ENCODE data around the gene ITPKB. TPM values are rescaled to one million over a fixed set of nuclear protein-coding genes. Genes with fewer than 3 reads are reported as not detected.

The ITPKB gene
- total RNA-seq, 4 donors from 2014 or later, result 29.7 to 117 (median 44.9) TPM

DNA sequence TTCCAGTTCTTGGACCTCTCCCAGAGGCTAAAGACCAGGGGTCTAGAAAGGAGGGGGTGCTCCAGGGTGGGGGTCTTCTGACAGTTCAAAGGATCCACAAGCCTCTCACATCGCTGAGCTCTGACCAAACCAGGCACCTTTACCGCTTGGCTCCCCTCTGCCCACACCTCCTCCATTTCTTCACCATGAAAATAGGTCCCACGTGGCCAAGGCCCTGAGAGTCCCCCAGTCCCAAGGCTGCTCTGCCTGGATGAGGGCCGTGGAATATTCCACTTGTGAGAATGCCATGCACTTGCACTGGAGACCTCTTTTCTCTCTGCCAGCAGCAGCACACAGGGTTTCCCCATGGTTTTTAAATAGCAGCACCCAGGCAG lies 87.4 kb downstream of the ITPKB start:
- Histone ChIP-seq H3K36me3 (no peaks in the 10 kb centered on the region), H3K27ac (no peak overlapping the region), H3K27me3 (no peaks in the 10 kb centered on the region), H3K4me3 (no peak overlapping the region), H3K9me3 (no peaks in the 10 kb centered on the region), H3K4me1 (peaks cover 4 to 10% of the 10 kb centered on the region in 2 donors)
- intact Hi-C loops (cut with DNase I; ENCODE audit: low total_unique reads), result no loop called here
- TF ChIP-seq, protein P1, sequence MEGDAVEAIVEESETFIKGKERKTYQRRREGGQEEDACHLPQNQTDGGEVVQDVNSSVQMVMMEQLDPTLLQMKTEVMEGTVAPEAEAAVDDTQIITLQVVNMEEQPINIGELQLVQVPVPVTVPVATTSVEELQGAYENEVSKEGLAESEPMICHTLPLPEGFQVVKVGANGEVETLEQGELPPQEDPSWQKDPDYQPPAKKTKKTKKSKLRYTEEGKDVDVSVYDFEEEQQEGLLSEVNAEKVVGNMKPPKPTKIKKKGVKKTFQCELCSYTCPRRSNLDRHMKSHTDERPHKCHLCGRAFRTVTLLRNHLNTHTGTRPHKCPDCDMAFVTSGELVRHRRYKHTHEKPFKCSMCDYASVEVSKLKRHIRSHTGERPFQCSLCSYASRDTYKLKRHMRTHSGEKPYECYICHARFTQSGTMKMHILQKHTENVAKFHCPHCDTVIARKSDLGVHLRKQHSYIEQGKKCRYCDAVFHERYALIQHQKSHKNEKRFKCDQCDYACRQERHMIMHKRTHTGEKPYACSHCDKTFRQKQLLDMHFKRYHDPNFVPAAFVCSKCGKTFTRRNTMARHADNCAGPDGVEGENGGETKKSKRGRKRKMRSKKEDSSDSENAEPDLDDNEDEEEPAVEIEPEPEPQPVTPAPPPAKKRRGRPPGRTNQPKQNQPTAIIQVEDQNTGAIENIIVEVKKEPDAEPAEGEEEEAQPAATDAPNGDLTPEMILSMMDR (IDR thresholded peaks at IDR 0.05), result no peak
- TF ChIP-seq POLR2A (IDR thresholded peaks at IDR 0.05), result no peak
- DNase-seq, result no peak

DNA sequence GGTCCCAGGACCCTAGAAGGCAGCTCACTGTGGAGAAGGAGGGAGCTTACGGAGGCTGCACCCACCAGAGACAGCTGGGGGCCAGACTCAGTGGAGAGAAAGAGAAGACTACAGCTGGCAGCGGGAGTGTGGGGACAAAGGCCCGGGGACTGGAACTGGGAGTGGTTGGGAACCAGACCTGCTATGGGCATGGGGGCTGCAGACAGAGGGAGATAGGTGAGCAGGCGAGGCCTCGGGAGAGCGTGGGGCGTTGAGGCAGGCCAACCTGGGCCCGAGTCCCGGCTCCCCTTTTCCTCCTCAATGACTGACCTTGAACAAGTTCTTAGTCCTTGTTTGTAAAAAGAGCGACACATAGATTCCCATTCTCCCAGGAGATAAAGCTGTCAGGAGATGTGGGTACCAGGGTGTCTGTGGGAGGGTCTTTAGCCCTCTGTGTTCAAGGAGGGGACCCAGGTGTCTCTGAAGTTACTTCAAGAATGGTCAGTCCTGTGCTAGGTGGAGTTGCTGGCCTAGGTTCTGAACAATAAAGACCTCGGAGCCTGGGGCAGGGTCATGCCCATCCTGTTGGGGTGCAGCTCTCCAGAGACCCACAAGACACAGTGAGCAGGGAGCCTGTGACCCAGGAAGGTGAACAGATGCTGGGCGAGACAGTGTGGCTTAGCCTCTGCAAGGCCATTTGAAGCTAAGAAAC lies 87.9 kb downstream of the ITPKB start:
- DNase-seq, result no peak
- Histone ChIP-seq H3K4me1 (peaks cover 0 to 12% of the 10 kb centered on the region in 2 donors), H3K4me3 (no peak overlapping the region), H3K9me3 (no peaks in the 10 kb centered on the region), H3K27me3 (no peaks in the 10 kb centered on the region), H3K36me3 (no peaks in the 10 kb centered on the region), H3K27ac (no peak overlapping the region)
- intact Hi-C loops (cut with DNase I; ENCODE audit: low total_unique reads), result no loop called here
- no peak for TF ChIP-seq POLR2A (IDR thresholded peaks at IDR 0.05)
- TF ChIP-seq, protein P1 (IDR thresholded peaks at IDR 0.05), result no peak

DNA sequence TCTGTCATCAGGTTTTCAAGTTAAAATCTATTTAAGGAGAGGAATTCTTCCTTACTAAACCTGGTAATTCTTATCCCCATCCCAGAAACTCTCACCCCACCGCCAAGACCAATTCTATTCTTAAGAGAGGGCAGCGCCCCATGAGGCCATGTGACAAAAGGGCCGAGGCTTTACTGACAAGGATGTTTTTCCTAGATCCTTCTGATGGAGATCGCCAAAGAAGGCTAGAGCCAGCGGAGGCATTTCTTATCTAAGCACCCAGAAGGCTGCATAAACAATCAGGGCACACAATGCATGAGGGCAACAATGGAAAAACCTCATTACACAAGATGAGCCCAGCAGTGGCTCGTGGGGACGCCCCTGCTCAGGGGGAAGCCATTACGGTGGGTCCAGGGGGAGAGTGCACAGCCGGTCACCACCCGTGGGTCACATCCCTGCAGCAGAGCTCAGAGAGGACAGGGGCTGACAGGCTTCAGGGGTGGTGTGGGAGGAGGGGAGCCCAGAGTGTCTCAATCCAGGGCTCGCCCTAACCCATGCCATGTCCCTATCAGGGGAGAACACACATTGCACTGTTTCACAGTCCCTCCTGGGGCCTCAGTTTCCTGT lies 88.7 kb downstream of the ITPKB start:
- no peak for DNase-seq
- H3K9me3 ChIP-seq, result no peaks in the 10 kb centered on the region
- H3K36me3 ChIP-seq, result no peaks in the 10 kb centered on the region
- H3K4me1 ChIP-seq, result peaks cover 0 to 11% of the 10 kb centered on the region in 2 donors
- intact Hi-C loops (cut with DNase I; ENCODE audit: low total_unique reads), result no loop called here
- no peak overlapping the region for H3K4me3 ChIP-seq
- no peak for TF ChIP-seq POLR2A (IDR thresholded peaks at IDR 0.05)
- TF ChIP-seq, protein P1 (IDR thresholded peaks at IDR 0.05), result no peak
- no peaks in the 10 kb centered on the region for H3K27me3 ChIP-seq
- no peak overlapping the region for H3K27ac ChIP-seq

DNA sequence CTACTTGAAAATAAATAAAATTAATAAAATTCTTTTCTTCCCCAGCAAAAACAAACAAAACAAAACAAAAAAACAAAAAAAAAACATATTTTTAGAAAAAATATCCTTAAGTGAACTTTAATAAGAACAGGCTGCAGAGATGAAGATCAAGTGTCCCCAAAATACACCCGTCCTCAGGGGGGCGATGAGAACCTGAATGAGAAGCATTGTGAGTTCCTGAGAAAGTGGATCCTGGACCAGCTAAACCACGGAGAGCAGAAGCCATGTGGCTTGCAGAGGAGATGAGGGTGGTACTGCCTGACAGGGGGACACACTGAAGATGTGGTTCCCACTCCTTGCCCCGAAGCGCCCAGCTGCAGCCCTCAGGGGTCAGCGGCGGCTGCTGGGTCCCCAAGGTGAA lies 89.3 kb downstream of the ITPKB start:
- H3K36me3 ChIP-seq, result no peaks in the 10 kb centered on the region
- DNase-seq, result no peak
- H3K27me3 ChIP-seq, result no peaks in the 10 kb centered on the region
- intact Hi-C loops (cut with DNase I; ENCODE audit: low total_unique reads), result no loop called here
- no peak for TF ChIP-seq POLR2A (IDR thresholded peaks at IDR 0.05)
- TF ChIP-seq, protein P1 (IDR thresholded peaks at IDR 0.05), result peak in 3 of 4 experiments; percentile 29 to 38 (median 33)
- no peaks in the 10 kb centered on the region for H3K9me3 ChIP-seq
- H3K4me3 ChIP-seq, result no peak overlapping the region
- peaks cover 0 to 7% of the 10 kb centered on the region in 2 donors for H3K4me1 ChIP-seq
- no peak overlapping the region for H3K27ac ChIP-seq

DNA sequence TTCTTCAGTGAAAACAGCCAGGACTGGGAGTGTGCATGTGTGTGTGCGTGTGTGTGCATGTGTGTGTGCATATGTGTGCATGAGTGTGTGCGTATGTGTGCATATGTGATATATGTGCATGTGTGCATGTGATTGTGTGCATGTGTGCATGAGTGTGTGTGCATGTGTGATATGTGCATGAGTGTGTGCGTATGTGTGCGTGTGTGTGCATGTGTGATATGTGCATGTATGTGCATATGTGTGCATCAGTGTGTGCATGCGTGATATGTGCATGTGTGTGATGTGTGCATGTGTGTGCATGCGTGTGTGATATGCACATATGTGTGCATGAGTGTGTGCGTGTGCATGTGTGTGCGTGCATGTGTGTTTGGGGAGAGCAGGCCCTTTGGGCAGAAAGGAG lies 89.8 kb downstream of the ITPKB start:
- Histone ChIP-seq H3K4me3 (no peak overlapping the region), H3K9me3 (no peaks in the 10 kb centered on the region), H3K4me1 (peaks cover 0 to 7% of the 10 kb centered on the region in 2 donors), H3K27ac (no peak overlapping the region), H3K27me3 (no peaks in the 10 kb centered on the region), H3K36me3 (no peaks in the 10 kb centered on the region)
- intact Hi-C loops (cut with DNase I; ENCODE audit: low total_unique reads), result no loop called here
- TF ChIP-seq, protein P1 (IDR thresholded peaks at IDR 0.05), result no peak
- no peak for TF ChIP-seq POLR2A (IDR thresholded peaks at IDR 0.05)
- DNase-seq, result no peak
